HG03571 (cell line): Measurements from ENCODE around the gene KIF26B.

Experiments used
- ATAC-seq: cut with Tn5 transposase; IDR thresholded peaks from one replicate; pipeline ENCODE4 v1.9.1; 2021; ENCODE audit not compliant: unreplicated experiment

Gene KIF26B

DNA sequence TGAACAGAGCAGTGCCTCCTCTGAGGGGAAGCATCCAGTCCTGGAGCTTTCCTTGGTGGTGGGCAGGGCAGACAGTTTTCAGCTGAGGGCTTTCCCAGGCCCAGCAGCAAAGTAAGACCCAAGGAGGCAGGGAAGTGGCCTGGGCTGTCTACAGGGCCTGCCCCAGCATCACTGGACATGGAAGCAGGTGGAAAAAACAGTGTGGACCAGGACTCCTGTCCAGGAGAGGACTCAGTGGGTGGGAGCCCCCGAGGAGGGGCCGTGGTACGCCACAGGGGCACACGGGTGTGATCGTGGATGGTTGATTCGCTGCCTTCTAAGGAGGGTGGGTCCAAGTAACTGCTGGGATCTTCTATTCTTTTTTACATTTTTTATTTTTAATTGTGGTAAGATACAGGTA lies 387.6 kb downstream of the KIF26B start:
- no peak for ATAC-seq

DNA sequence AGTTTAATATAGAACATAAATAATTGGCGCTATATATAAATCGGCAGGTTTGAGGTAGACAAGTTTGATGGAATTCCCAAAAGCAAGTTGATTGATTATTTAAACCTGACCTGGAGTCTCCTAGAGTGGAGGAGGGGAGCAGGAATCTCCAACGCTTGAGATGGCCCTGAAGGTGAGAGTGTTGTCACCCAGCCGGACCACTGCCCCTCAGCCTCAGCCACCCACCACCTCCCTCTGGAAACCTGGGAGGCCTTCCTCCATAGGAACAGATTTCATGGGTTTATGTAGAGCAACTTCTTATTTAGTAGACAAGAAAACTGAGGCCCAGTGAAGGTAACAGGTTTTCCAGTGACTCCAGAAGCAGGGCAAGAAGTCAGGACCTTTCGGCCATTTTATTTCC lies 389.5 kb downstream of the KIF26B start:
- no peak for ATAC-seq

DNA sequence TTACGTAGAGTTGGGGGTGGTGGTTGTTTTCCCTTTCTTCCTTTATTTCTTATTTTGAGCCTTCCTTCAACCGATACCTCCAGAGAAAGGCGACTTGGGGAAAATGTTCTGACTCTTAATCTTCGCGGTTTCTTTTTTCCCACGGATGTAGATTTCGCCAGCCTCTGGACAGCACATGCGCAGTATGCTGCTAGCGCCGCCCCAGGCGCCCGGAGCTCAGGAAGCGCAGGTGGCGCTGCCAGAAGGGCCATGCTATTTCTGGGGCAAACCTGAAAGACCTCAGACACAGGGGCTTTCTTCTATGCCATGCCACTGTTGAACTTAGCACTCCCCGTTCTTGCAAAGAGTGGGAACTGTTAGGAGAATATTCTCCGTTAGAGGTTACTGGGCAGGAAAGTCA lies 392.1 kb downstream of the KIF26B start:
- ATAC-seq = no peak

DNA sequence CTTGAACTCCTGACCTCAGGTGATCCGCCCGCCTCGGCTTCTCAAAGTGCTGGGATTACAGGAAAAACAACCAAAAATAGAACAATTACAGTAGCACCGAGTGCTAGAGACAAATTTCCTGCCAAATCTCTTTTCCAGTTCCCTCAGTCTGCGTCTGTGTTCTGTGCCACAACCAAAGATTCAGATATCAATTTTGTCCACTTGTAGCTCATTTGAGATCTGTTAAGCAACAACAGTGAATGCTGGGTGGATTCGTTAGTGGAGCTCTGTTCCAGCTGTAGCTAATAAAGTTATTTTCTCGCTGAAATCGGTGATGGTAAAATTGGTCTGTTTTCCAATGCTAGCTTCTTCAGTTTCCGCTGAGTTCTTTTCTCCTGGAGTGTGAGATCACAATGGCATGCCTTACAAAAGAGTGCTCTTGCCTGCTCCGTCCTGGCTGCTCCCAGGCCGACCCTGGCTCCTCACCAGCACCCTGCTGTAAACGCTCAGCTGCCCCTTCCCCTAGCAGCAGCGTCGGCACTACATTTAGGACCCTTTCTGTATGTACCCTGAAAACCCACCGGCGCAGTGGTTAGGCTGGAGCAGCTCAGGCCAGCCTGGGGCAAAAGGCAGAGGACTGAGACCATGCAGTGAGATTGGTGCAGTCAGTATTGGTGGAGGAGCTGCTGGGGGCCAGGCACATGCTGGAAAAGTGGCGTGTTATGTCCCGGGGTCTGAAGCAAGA lies 395.4 kb downstream of the KIF26B start:
- no peak for ATAC-seq

DNA sequence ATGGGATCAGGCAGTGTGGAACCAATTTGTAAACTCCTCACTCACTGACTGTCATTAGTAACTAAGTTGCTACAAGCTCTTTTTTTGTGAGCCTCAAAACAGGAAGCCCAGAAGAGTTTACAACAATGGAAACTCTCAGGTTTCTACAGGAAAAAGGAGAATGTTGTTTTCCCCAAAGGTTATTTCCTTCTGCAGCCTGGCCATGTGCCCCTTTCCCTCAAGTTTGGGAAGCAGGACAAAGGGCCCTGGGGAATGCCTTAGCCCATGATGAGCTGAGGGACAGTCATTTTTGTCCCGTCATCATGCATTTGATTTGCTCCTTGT lies 395.9 kb downstream of the KIF26B start:
- ATAC-seq = no peak

DNA sequence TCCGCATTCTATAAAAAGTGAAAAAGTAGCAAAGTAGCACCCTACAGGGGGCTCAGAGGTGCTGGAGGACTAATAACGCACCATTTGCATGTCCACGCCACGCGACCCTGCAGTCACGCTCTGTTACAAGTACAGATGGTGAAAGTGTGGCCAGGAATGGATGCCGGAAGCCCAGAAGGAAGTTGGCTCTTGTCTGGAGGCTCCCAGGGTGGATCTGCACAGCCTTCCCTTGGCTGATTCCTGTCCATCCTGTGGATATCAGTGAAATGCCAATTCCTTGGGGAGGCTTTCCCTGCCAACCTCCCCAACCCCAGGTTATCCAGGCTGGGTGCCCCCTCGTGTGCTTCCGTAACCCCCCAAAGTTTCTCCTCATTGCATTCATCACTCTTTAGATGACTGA lies 396.8 kb downstream of the KIF26B start:
- ATAC-seq = no peak

DNA sequence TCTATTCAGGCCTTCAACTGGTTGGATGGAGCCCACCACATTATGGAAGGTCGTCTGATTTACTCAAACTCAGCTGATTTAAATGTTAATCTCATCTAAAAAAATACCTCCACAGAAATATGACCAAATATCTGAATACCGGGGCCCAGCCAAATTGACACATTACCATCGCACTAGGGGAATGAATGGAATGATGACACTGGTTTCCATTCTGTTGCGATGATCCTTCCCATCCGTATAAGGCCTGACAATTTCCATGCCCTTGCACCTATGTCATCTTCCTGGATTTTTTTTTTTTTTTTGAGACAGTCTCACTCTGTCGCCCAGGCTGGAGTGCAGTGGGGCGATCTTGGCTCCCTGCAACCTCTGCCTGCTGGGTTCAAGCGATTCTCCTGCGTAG lies 397.5 kb downstream of the KIF26B start:
- ATAC-seq = no peak

DNA sequence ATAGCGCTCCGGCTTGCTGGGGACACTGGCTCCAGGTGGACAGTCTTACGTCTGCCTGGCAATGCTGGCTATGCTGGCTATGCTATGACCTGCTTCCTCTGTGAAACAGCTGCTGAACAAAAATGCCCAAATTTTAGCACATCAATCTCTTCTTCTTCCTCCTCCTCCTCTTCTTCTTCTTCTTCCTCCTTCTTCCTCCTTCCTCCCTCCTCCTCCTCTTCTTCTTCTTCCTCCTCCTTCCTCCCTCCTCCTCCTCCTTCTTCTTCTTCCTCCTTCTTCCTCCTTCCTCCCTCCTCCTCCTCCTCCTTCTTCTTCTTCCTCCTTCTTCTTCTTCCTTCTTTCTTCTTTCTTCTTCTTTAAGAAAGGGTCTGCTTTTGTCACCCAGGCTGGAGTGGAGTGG lies 401.3 kb downstream of the KIF26B start:
- no peak for ATAC-seq

DNA sequence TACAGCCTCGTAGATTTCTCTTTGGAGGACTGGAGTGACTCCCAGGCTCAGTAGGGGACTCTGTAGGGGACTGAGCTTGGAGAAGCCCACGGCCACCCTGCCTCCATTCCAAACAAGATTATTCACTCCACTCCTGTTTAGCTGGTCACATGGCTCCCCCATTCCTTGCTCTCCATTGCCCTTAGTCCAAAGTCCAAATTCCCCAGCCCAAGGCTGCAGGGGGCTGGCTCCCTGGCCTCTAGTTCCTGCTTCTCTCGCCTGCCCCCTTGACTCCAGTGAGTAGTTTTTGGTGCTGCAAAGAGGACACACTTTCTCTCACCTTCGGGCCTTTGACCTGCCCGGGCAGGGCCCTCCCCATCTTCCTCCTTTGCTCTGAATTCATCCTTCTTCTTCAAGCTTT lies 403.3 kb downstream of the KIF26B start:
- ATAC-seq = no peak

DNA sequence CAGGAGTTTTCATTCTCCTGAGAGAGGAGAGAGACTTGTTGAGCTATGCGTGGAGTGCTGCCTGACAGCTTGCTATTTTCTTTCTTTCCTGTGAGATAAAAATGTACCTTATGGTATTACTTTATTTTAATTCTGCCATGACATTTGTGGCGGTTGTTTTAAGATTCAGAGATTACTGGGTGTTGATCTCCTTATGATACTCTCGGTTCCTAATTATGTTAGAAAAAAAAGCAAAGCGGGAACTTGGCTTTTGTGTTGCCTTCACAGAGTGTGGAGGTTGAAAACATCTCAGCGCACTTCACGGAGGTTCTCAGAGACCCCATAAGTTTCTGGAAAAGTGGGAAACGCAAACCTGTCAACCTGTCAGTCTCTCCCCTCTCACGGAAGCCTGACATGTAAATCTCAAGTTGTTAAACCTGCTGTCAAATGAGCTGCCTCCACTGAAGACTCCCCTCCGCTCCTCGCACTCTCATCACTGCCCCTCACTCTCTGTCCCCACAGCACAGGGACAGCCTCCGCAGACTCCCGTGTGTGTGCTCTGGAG lies 405.6 kb downstream of the KIF26B start:
- no peak for ATAC-seq

DNA sequence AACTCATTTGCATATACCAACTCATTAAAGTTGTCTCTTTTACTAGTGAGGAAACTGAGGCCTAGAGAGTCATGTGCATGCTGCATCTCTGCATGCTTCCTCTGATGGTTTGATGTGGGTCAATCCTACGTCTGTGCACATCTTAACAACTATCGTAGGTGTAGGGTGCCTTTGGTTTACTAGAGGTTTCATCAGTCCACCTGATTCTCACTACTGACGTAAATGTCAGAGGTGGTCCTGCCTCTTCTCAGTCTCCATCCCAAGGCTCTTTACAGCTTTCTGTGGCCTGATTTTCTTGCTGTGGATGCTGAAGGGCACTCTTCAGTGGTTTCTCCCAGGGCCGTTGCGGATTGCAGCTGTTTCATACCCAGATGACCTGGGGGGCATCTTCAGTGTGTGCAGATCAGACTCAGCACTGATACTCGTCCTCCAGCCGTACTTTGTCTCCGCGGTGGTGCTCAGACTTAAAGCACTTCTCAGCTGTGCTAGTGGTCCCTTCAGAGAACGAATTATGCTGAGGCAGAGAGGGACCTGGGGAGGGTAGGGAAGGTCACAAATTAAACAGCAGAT lies 407.0 kb downstream of the KIF26B start:
- ATAC-seq = no peak

DNA sequence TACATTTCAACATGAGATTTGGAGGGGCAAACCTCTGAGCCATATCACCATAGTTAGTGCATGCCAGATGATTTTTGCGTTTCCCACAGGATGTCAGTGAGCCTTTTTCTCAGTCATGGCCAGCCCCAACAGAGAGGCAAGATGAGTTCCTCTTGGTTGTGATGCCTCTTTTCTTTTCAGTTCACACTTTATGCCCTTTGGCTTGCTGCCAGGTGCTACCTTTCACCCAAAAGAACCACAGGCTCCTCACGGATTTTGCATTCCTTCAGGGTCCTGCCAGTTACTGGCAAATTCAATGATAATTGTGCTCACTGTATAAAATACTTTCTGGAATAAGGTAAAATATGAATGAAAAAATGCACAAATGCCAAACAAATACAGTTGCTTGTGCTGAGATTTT lies 411.3 kb downstream of the KIF26B start:
- ATAC-seq = no peak

DNA sequence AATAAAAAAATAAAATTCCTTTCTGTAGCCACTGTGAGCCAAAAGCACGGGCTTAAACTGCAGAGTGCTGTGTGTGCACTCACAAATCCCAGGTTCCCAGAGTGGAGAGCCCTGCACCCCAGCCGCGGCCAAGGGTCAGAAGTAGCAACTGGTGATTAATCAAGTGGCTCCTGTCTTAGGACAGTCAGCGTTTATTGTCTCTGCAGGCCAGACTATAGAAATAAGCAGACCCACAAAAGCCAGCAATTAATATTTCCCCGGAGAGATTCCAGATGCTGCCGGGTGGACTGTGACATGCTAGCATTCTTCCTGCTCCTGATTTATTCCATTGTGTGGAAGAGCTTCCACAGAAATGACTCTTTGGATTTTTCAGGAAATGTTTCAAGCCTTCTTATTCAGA lies 412.2 kb downstream of the KIF26B start:
- no peak for ATAC-seq

DNA sequence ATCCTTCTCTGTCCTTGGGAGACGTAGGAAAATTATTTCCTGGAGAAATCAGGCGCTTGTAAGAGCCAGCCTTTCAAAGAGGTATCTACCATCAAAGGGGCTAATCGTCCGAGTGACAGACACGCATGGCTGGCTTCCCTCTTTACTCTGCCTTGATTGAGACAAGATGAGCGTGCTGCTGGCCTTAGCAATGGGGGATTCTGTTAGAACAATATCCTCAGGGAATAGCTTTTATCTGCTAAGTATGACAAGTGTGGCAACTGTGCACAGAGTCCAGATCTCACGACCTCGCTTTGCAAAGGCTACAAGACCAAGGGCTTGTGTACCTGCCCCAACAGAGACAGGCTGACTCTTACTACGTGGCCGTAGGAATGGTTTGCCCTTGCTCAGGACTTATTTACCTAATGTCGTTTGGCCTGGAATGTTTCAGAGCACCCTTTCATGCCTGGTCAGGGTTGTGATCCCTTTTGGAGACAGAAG lies 417.1 kb downstream of the KIF26B start:
- no peak for ATAC-seq

DNA sequence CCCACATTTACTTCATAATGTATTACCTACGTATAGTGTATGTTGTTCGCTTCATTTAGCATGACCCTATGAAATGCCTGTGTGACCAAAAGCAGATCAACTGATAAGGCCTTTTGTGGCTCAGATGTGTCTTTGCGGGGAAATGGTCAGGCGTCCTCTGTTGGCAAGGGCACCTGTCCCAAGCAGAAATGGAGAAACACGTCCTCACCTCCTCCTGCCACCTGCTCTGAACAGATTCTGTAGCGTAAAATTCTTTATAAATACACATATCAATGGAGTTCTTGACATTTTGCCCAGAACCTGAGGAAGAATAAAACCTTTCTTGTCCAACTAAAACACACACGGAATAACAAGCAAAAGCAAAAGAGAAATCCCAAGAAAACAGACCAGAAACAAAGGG lies 417.9 kb downstream of the KIF26B start:
- no peak for ATAC-seq

DNA sequence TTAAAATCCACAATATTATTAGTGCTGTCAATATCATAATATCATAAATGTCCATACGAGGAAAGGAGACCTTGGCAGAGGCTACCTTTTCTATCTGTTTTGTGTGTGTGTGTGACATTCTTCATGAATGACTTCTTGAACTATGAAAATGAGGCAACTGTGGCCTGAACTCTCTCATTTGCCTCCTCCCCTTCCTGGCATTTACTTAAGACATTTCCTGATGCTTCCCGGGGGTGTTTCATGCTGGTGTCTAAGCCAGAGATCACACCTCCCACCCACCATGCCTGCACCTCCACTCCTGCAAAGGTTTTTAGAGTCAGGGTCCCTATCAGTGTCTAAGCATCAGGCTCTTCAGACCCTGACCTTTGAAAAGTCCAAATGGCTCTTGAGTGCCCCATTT lies 420.9 kb downstream of the KIF26B start:
- ATAC-seq = no peak

DNA sequence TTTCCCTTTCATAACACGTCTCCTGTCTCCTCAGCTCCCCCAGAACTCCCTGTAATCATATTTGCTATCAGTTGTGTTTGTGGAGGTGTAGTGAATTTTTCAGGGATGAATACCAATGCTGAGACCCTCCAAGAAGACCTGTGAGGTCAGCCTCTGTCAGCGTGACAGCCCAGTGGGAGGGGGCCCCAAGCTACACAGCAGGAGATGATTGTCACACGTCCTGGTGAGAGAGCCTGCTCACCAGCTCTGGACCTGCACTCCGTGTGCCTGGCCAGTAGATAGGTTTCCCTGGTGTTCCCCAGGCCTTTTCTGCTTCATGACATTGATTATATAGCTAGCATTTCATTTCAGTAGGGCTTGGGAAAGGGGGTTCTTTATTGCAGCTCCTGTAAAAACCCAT lies 421.5 kb downstream of the KIF26B start:
- ATAC-seq = no peak

DNA sequence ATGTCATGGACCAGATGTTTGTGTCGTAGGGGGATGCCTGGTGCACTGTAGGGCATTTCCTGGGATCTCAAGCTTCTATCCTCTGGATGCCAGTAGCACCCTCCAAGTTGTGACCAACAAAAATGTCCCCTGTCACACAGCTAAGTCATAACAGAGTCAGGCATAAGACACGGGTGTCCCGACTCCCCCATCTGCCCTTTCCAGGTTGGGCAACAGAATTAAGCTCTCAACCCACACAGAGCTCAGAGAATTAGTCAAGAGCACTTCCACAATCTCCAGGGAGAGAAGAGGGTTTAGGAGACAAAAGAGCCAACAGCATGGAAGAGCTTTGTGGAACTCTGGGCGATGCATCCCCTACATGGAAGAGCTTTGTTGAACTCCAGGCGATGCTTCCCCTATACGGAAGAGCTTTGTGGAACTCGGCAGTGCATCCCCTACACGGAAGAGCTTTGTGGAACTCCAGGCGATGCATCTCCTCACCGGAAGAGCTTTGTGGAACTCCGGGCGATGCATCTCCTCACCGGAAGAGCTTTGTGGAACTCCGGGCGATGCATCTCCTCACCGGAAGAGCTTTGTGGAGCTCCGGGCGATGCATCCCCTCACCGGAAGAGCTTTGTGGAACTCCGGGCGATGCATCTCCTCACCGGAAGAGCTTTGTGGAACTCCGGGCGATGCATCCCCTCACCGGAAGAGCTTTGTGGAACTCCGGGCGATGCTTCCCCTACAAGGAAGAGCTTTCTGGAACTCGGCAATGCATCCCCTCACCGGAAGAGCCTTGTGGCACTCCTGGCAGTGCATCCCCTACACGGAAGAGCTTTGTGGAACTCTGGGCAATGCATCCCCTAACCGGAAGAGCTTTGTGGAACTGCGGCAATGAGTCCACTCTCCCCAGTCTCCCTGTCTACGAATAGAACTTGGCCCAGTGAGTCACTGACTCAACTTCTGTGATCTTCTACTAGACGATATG lies 422.7 kb downstream of the KIF26B start:
- ATAC-seq = no peak

DNA sequence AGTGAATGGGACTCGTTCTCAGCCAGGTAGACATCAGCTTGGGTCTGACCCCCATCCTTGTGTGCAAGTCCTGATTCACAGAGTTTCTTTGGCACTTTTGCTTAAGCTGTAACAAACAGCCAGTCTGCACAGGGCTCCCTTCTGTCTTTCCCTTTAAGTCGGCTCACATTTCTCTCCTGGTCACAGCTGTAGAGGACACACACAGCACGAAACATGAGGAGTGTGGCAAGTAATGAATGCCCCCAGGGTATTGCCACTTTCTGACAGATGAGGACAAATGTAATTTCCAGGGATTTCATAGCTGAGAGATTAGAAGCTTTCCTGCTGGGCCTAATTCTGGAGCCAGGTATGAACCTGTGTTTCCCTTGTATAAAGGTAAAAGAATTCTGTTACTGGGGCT lies 423.5 kb downstream of the KIF26B start:
- ATAC-seq = no peak

DNA sequence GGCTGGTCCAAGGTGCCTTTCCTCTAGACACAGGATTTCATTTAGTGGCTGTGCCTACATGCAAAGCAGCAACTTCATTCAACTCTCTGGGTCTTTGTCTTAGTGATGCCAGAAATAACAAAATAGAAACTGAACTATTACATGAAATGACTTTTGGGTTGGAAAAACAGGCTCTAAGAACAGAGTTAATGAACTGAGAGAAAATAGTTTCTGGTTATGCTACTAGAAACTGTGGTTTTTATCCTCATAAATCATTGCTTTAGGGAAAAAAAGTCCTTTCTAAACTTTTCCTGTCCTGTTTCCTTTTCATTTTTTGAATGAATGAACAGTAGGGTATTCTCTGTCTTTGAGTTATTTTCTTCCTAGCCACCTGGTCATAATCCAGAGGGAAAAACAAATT lies 424.0 kb downstream of the KIF26B start:
- ATAC-seq = no peak

DNA sequence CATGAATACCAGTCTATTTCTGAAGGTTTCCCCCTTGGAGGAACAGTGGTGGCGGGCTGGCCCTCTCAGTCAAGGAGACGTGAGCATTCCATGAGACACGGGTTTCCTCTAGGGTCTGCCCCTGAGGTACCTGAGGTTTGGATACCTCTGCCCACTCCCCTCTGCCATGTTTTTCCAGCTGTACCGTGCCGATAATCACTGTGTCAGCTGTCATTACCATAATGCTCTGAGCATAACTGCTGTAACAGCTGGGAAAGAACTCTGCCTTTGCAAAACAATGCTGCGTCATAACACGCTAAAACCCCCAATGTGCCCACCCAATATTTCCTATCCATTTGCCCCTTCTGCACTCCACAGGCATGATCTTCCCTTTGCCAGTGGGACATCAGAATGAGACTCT lies 425.1 kb downstream of the KIF26B start:
- ATAC-seq = no peak

DNA sequence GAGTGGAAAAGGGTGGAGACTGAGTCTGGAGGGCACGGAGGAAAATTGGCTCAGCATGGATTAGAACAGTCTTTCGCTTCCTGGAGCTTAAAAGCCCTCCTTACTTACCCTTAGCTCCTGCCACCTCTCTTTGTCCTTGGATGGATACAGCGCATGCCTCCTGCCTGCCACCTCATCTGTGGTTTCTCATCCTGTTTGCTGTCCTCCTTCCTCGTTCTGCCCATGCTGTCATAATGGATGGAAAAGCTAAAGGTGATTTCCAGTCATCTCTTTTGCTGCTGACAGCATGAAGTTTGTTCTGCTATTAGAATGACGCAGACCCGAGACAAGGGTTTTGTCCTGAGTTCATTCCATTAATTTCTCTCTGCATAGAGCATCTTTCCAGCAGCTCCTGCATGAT lies 425.9 kb downstream of the KIF26B start:
- no peak for ATAC-seq
